ENCODE results near the gene POLR3B.

- no peak for TF ChIP-seq ZBTB43 (CRISPR knock-in tag; IDR thresholded peaks at IDR 0.05)
- no peak for TF ChIP-seq PRMT5 (CRISPR knock-in tag; IDR thresholded peaks at IDR 0.05)
- no peak for TF ChIP-seq FOXM1 (IDR thresholded peaks at IDR 0.05; ENCODE audit: low read depth)
- TF ChIP-seq FOXM1 (CRISPR knock-in tag; IDR thresholded peaks at IDR 0.05; ENCODE audit: low read depth) = no peak
- no peak for TF ChIP-seq EZH2 (IDR thresholded peaks at IDR 0.05; ENCODE audit: borderline replicate concordance, low read depth, low read length)
- no peak for TF ChIP-seq RAD21 (CRISPR knock-in tag; conservative IDR thresholded peaks at IDR 0.05 in 1 of 2, IDR thresholded peaks at IDR 0.05 in 1 of 2)
- TF ChIP-seq EP300 (IDR thresholded peaks at IDR 0.05; ENCODE audit: low read length) = no peak
These were observed 159.8 kb downstream of the POLR3B start for GRCh38 chr12:106517314-106517713.

Data from K562 (cell line).